Measurements from ENCODE around the gene PIK3AP1.

GRCh38 chr10:96610817-96611216 is 109.5 kb downstream of the PIK3AP1 start:
- no peak for TF ChIP-seq CTCF (IDR thresholded peaks at IDR 0.05; ENCODE audit: low read length)
- no peak for TF ChIP-seq EZH2 (IDR thresholded peaks at IDR 0.05; ENCODE audit: borderline replicate concordance, low read length)
